Fibroblast of pulmonary artery (primary cell): ENCODE results near the gene SYS1.
"Not testable (repeated sequence)": the region's sequence is repeated elsewhere in the genome, so short reads cannot be mapped to it uniquely, and the experiment has no call there.

ENCODE experiments used
- DNase-seq: peaks from one replicate; pipeline ENCODE4 v3.0.0-alpha.2; 2010; ENCODE audit warnings: low read depth
- H3K4me3 ChIP-seq: replicated peaks from 2 replicates; pipeline ENCODE4 v1.5.1; 2011; ENCODE audit warnings: low read depth, mild to moderate bottlenecking, control low read depth, low read length, moderate library complexity
- TF ChIP-seq, protein P1 (sequence below): IDR thresholded peaks from 2 replicates; pipeline ENCODE4 v1.5.1; 2011; ENCODE audit warnings: mild to moderate bottlenecking, control low read depth, low read length, inconsistent platforms; ENCODE audit errors: missing control alignments

Gene SYS1

DNA sequence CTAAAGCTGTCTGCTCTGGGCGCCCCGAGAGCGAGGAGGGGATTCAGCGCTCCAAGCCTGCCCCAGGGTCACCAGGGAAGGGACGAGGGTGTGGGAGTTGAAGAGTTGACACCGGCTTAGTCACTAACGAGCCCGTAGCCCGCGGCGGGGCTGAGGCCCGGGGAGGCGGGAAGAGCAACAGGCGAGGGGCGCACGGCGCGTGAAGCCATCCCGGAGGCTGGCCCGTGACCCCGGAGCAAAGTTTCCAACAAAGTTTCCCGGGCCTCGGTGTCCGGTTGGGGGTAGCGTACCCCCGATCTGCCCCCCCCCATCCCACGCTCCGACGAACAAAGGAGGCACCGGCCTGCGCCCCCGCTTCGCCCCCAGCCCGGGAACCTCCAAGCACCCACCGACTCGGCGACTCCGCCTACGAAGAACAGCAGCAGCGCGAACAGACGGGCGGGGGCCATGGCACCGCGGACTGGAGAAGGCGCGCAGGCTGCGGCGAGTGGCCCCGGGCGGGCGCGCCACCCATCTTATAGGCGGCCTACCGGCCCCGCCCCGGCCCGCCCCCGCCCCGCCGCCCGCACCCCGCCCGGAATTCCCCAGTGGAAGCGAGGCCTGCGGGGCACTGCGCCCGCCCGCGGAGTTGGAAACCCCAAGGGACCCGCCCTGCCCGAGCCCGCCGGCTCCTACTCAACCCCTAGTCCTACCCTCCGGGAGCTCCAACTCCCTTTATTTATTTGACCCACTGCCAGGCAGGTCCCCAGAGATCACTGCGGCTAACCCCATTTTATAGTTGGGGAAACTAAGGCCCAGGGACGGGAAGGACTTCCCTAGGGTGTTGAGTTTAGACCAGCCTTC, 14.8 kb upstream of the SYS1 start, which contains the start of gene SDC4:
TSS of gene SDC4 (minus strand) at position 489 of the 843 bp plus-strand sequence. CDS start at position 449, 40 bp downstream.
- DNase-seq, result peak; percentile 62
- TF ChIP-seq, protein P1, sequence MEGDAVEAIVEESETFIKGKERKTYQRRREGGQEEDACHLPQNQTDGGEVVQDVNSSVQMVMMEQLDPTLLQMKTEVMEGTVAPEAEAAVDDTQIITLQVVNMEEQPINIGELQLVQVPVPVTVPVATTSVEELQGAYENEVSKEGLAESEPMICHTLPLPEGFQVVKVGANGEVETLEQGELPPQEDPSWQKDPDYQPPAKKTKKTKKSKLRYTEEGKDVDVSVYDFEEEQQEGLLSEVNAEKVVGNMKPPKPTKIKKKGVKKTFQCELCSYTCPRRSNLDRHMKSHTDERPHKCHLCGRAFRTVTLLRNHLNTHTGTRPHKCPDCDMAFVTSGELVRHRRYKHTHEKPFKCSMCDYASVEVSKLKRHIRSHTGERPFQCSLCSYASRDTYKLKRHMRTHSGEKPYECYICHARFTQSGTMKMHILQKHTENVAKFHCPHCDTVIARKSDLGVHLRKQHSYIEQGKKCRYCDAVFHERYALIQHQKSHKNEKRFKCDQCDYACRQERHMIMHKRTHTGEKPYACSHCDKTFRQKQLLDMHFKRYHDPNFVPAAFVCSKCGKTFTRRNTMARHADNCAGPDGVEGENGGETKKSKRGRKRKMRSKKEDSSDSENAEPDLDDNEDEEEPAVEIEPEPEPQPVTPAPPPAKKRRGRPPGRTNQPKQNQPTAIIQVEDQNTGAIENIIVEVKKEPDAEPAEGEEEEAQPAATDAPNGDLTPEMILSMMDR, result no peak
- H3K4me3 ChIP-seq, result peak within 1 kb of the TSS; percentile 82

DNA sequence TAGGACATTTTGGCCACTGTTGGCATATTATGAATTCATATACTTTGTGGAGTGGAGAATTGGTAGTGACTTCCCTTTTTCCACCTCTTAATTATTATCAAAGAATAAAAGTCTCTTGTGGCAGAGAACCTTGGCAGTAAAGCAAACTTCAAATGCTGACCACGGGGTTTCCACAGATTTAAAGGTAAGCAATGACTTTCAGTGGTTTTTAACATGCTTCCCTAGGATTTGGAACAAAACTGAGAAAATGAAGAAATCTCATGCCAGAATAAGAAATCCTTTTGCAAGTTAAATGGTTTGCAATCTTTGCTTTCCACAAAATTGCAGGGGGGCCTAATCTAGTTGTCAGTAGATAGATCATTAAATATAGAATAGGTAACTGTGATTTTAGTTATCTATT, 12.7 kb upstream of the SYS1 start:
- no peak for DNase-seq

GRCh38 chr20:45350795-45351194, 12.2 kb upstream of the SYS1 start:
- H3K4me3 ChIP-seq, DNase-seq: not testable (repeated sequence)

More for the DNA sequence above, 12.7 kb upstream of the SYS1 start:
- TF ChIP-seq, protein P1, result no peak
- H3K4me3 ChIP-seq, result no peak overlapping the region

DNA sequence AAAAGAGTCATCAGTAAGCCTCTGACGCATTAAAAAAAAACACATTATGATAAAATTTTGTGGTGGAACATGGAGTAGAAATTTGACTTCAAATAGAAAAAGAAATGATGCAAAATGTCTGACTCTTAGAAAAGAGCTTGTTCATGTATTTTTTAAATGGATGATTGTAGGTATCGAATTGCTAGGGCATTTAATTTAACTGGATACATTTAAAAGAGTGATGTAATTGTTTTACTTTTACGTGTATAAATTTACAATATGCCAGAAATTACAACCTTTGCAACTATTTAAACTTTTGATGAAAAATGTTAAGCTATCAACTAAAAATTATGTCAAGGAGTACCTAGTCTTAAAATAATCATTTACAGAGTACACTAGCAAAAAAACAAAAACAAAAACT, 10.2 kb upstream of the SYS1 start:
- no peak for DNase-seq
- TF ChIP-seq, protein P1, result no peak

GRCh38 chr20:45353746-45354145, 9.2 kb upstream of the SYS1 start:
- TF ChIP-seq, protein P1, result no peak
- no peak for DNase-seq
- H3K4me3 ChIP-seq, result no peak overlapping the region

More for the DNA sequence above, 10.2 kb upstream of the SYS1 start:
- H3K4me3 ChIP-seq, result no peak overlapping the region

- DNase-seq, result peak; percentile 49
- TF ChIP-seq, protein P1, result no peak
- no peak overlapping the region for H3K4me3 ChIP-seq
Observed at GRCh38 chr20:45354423-45355208, 8.3 kb upstream of the SYS1 start.
